Natural killer cell (primary cell): ENCODE results near the gene CDC42EP4. TPM values are rescaled to one million over a fixed set of nuclear protein-coding genes. Genes with fewer than 3 reads are reported as not detected.

ENCODE experiments used
- ATAC-seq, 3 donors: fragments of 150-1000 bp in 2 of 3; fragments of 200-7000 bp in 1 of 3; cut with Tn5 transposase; 1 replicate in 1 of 3; 2 replicates in 2 of 3; pipeline ENCODE4 v1.10.0; 2021; ENCODE audit warnings: mild to moderate bottlenecking in 2 of 3, moderate library complexity in 2 of 3
- DNase-seq, 2 donors: peaks; one replicate each; pipeline versions ENCODE4 v3.0.0 to v3.0.0-alpha.2; 2013 to 2021; ENCODE audit warnings: mixed read lengths in 1 of 2
- H3K27ac ChIP-seq: one replicate; pipeline ENCODE4 v1.5.1; 2013; ENCODE audit warnings: mild to moderate bottlenecking, low read length
- H3K27me3 ChIP-seq: one replicate; pipeline ENCODE4 v1.6.1; 2013; ENCODE audit warnings: low read length; ENCODE audit not compliant: control insufficient read depth, insufficient read depth
- H3K36me3 ChIP-seq: one replicate; pipeline ENCODE4 v1.6.1; 2013; ENCODE audit warnings: low read length; ENCODE audit not compliant: control insufficient read depth, insufficient read depth
- H3K4me1 ChIP-seq: one replicate; pipeline ENCODE4 v1.6.1; 2013; ENCODE audit warnings: low read length; ENCODE audit not compliant: control insufficient read depth, insufficient read depth
- H3K4me3 ChIP-seq: one replicate; pipeline ENCODE4 v1.5.1; 2013; ENCODE audit warnings: low read length
- H3K9me3 ChIP-seq: one replicate; pipeline ENCODE4 v1.6.1; 2013; ENCODE audit warnings: low read length; ENCODE audit not compliant: control insufficient read depth, insufficient read depth
- H3K27ac Mint-ChIP-seq, 2 donors: one replicate each; pipeline ENCODE4 v1.8.0; 2022; ENCODE audit warnings: mild to moderate bottlenecking in 2 of 2, mixed read lengths in 2 of 2, moderate library complexity in 1 of 2
- H3K27me3 Mint-ChIP-seq, 2 donors: one replicate each; pipeline ENCODE4 v1.8.0; 2022; ENCODE audit warnings: low read depth in 2 of 2, mixed read lengths in 2 of 2
- H3K36me3 Mint-ChIP-seq: one replicate; pipeline ENCODE4 v1.8.0; 2022; ENCODE audit warnings: mixed read lengths
- H3K4me1 Mint-ChIP-seq, 2 donors: one replicate each; pipeline ENCODE4 v1.8.0; 2022; ENCODE audit warnings: mixed read lengths in 2 of 2
- H3K4me3 Mint-ChIP-seq: one replicate; pipeline ENCODE4 v1.8.0; 2022; ENCODE audit warnings: mild to moderate bottlenecking, moderate library complexity, mixed read lengths
- H3K9me3 Mint-ChIP-seq, 2 donors: one replicate each; pipeline ENCODE4 v1.8.0; 2022; ENCODE audit warnings: mixed read lengths in 2 of 2
- CTCF ChIP-seq: fragments of 200-600 bp; IDR thresholded peaks from one replicate; pipeline ENCODE4 v1.8.0; 2022; ENCODE audit warnings: antibody characterized with exemption
- WGBS: methylation state at CpG from one replicate; pipeline ENCODE4 v1.1.7; 2013; ENCODE audit warnings: missing lambda C conversion rate; ENCODE audit not compliant: insufficient coverage; 5-methylcytosine and 5-hydroxymethylcytosine counted together
- intact Hi-C: fragments of 100-400 bp; cut with micrococcal nuclease; formaldehyde crosslinking; loops from one replicate; pipeline ENCODE4 v1.14.2; 2022
- total RNA-seq, 4 donors: library from RNA; stranded (reverse); fragments of 120-200 nt in 1 of 4; gene quantifications; one replicate each; pipeline versions ENCODE4 v1.2.3 to v1.2.4, GENCODE V29; 2013 to 2022

Gene CDC42EP4
- total RNA-seq, 3 donors from 2014 or later (not counting 1 experiment from before 2014, with no cell fraction given), result 2.5 to 9.6 (median 4.4) TPM

GRCh38 chr17:73281928-73282327, 29.9 kb downstream of the CDC42EP4 start:
- Histone ChIP-seq H3K27me3 (no peaks in the 10 kb centered on the region), H3K4me3 (no peak overlapping the region), H3K36me3 (no peaks in the 10 kb centered on the region), H3K4me1 (no peaks in the 10 kb centered on the region), H3K9me3 (no peaks in the 10 kb centered on the region), H3K27ac (no peak overlapping the region)
- H3K4me1 Mint-ChIP-seq, result no peaks in the 10 kb centered on the region
- no peaks in the 10 kb centered on the region for H3K36me3 Mint-ChIP-seq
- H3K4me3 Mint-ChIP-seq, result no peak overlapping the region
- intact Hi-C loops, result no loop called here
- no peak for TF ChIP-seq CTCF
- no peak for ATAC-seq
- no peak for DNase-seq
- no peak overlapping the region for H3K27ac Mint-ChIP-seq
- WGBS, result 76% methylated on average over 7 of the region's 7 CpGs
- no peaks in the 10 kb centered on the region for H3K9me3 Mint-ChIP-seq
- H3K27me3 Mint-ChIP-seq, result no peaks in the 10 kb centered on the region

GRCh38 chr17:73280191-73280590, 31.6 kb downstream of the CDC42EP4 start:
- 94% methylated on average over 12 of the region's 12 CpGs for WGBS
- ATAC-seq, result no peak
- intact Hi-C loops, result no loop called here

GRCh38 chr17:73279704-73280103, 32.1 kb downstream of the CDC42EP4 start:
- Mint-ChIP-seq H3K27me3 (peaks cover 0 to 3% of the 10 kb centered on the region in 2 donors), H3K4me1 (no peaks in the 10 kb centered on the region), H3K27ac (no peak overlapping the region), H3K36me3 (no peaks in the 10 kb centered on the region), H3K9me3 (no peaks in the 10 kb centered on the region), H3K4me3 (no peak overlapping the region)
- DNase-seq (no peak), ATAC-seq (no peak)
- TF ChIP-seq CTCF, result no peak
- Histone ChIP-seq H3K4me3 (no peak overlapping the region), H3K27ac (no peak overlapping the region), H3K36me3 (no peaks in the 10 kb centered on the region), H3K4me1 (no peaks in the 10 kb centered on the region), H3K27me3 (no peaks in the 10 kb centered on the region), H3K9me3 (no peaks in the 10 kb centered on the region)
- intact Hi-C loops, result no loop called here
- WGBS, result 85% methylated on average over 7 of the region's 7 CpGs

More at GRCh38 chr17:73280191-73280590, 31.6 kb downstream of the CDC42EP4 start:
- H3K4me1 ChIP-seq, result no peaks in the 10 kb centered on the region
- H3K27me3 Mint-ChIP-seq, result no peaks in the 10 kb centered on the region
- no peaks in the 10 kb centered on the region for H3K4me1 Mint-ChIP-seq
- no peak for TF ChIP-seq CTCF
- no peak for DNase-seq
- H3K36me3 Mint-ChIP-seq, result no peaks in the 10 kb centered on the region
- no peak overlapping the region for H3K4me3 ChIP-seq
- H3K36me3 ChIP-seq, result no peaks in the 10 kb centered on the region
- no peak overlapping the region for H3K27ac Mint-ChIP-seq
- H3K9me3 Mint-ChIP-seq, result no peaks in the 10 kb centered on the region
- H3K9me3 ChIP-seq, result no peaks in the 10 kb centered on the region
- no peak overlapping the region for H3K4me3 Mint-ChIP-seq
- H3K27me3 ChIP-seq, result no peaks in the 10 kb centered on the region
- H3K27ac ChIP-seq, result no peak overlapping the region
